GM21717 (cell line): ENCODE results near the gene SGPL1.
"Not testable (repeated sequence)": the region's sequence is repeated elsewhere in the genome, so short reads cannot be mapped to it uniquely, and the experiment has no call there.

Source experiments
- ATAC-seq: cut with Tn5 transposase; IDR thresholded peaks from one replicate; pipeline ENCODE4 v1.9.1; 2021; ENCODE audit warnings: mild to moderate bottlenecking, moderate library complexity; ENCODE audit not compliant: unreplicated experiment

The SGPL1 gene

GRCh38 chr10:70837660-70838059, 21.9 kb downstream of the SGPL1 start:
- no peak for ATAC-seq

GRCh38 chr10:70838270-70838805, 22.6 kb downstream of the SGPL1 start:
- no peak for ATAC-seq

DNA sequence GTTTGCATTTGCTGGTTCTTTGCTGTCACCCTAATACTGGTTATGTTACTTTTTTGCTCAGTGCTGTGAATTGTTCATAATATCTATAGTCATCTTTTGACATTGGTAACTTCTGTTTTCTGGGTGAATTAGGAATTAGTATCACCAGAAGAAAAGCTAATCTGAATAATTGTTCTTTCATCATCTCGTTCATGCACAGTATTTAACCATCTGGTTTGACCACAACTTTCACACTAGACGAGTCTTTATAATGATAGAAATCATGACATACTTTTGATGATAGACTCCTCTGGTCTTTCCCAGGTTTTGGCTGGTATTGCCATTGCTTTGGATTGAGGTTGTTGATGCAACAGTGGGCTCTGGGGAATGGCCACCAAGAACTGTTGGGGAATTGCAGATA, 25.1 kb downstream of the SGPL1 start:
- no peak for ATAC-seq

GRCh38 chr10:70843333-70843732, 27.6 kb downstream of the SGPL1 start:
- ATAC-seq, result no peak

- no peak for ATAC-seq
These were observed 28.2 kb downstream of the SGPL1 start for GRCh38 chr10:70843776-70844489.

DNA sequence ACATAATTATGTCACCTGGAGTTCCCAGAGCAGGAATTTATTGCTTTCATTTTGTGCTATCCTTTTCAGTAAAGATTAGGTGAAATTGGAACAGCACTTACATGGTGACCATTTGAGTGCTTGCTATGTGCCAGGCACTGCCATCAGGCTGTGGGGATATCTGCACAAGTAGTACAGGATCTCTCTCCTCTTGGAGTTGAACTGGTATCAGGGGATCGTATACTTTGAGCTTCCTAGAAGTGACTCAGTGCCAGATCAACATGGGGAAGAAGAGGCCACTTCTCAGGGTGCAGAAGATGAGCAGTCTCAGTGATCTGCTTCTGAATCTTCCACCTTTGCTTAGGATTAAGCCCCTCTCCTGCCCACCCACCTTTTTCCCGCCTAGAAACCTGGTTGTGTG, 29.5 kb downstream of the SGPL1 start:
- ATAC-seq, result no peak

GRCh38 chr10:70845816-70846215, 30.1 kb downstream of the SGPL1 start:
- no peak for ATAC-seq

DNA sequence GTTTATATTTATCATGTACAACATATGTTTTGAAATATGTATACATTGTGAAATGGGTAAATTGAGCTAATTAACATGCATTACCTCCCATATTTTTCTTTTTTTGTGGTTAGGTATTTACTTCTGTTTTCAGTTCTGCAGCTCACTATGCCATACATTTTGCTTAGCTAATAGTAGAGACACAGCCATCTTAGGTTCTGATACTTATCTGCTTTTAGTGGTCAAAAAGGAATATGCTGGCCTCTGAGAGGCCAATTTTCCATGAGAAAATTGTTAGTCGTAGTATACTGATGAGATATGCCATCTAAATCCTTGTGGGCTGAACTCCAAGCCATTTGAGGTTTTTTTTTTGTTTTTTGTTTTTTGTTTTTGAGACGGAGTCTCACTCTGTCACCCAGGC, 31.0 kb downstream of the SGPL1 start:
- no peak for ATAC-seq

DNA sequence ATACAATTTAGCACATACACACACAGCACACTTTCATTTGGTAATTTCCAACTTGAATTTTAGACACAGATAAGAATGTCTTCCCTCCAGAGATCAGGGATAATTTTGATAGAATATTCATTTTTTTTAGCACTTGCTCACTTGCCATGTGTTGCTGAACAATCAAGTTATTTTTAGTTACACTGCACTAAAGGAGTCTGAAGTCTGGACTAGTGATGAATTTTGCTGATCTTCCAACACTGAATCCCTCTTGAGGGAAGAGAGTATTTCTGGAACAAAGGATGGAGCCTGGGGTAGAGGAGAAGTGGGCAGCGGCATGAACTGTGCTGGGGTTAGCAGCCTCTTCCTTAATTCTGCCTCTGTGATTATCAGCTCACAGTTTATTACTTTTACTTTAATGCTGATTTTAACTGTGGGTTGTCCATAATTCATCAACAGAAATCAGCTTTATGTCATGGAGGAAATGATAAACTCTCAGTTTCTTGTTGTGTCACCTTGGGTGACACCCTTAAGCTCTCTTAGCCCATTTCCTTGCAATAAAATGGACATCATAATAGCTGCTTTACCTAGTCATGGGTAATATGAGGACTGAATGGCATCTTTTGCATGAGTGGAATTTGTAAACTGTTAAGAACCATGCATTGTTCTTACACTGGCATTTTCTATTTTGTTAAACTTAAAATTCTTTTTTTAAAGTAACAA, 32.1 kb downstream of the SGPL1 start:
- ATAC-seq, result no peak

GRCh38 chr10:70849582-70850016, 33.9 kb downstream of the SGPL1 start:
- ATAC-seq, result no peak

GRCh38 chr10:70850097-70850496, 34.3 kb downstream of the SGPL1 start:
- ATAC-seq, result no peak

- no peak for ATAC-seq
These were observed 36.1 kb downstream of the SGPL1 start for GRCh38 chr10:70851597-70852475.

DNA sequence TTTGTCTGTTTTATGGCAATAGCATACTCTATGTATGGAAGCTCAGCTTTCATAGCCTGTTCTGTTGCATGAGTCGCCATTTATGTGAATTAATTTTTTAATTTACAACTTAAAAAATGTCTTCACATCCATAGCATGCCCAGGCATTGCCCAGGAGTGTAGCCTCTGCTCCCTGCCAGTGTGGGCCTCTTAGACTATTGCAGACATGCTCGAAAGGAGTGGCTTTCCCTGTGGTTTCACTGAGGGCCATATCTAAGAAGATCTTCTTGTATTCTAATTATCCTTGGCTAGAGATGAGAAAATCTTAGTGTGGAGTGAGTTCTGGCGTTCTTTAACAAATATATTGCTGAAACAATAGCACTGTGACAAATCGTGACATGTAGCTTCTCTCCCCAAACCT, 37.3 kb downstream of the SGPL1 start:
- ATAC-seq, result no peak

GRCh38 chr10:70853457-70853856, 37.7 kb downstream of the SGPL1 start:
- no peak for ATAC-seq

DNA sequence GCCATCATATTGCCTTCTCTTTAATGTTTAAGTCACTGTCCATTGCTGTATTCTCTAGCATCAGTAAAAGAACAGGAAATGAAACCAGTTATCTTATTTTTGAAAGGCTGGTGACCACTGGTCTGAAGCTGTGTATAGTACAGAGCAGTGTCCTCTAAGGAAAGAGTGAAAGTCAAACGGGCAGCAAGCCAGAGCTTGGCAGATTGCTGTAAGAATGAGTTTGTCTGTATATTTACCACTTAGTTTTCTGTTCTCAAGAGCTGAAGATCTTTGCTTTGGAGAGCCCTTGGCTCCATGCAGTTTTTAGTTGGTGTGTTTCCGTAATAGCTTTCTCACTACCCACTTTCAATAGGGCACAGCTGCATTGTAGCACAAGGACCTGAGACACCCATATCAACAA, 40.7 kb downstream of the SGPL1 start:
- ATAC-seq, result no peak

DNA sequence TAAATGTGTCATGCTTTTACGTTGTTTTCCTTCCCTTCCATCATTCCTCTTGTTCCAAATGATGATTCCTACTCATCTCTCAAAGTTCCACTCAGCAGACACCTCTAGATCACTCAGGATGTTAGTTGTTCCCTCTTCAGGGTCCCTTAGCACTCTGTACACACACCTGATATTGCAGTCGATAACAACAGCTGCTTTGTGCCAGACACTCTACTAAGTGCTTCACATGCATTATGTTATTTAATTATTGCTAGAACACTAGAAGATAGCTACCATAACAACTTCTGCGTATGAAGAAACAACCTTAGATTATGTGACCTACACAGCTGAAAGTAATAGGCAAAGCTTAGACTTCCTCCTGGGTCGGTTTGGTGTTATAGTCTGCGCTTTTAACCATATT, 43.0 kb downstream of the SGPL1 start:
- no peak for ATAC-seq

GRCh38 chr10:70861495-70862197, 45.9 kb downstream of the SGPL1 start:
- not testable (repeated sequence) for ATAC-seq

DNA sequence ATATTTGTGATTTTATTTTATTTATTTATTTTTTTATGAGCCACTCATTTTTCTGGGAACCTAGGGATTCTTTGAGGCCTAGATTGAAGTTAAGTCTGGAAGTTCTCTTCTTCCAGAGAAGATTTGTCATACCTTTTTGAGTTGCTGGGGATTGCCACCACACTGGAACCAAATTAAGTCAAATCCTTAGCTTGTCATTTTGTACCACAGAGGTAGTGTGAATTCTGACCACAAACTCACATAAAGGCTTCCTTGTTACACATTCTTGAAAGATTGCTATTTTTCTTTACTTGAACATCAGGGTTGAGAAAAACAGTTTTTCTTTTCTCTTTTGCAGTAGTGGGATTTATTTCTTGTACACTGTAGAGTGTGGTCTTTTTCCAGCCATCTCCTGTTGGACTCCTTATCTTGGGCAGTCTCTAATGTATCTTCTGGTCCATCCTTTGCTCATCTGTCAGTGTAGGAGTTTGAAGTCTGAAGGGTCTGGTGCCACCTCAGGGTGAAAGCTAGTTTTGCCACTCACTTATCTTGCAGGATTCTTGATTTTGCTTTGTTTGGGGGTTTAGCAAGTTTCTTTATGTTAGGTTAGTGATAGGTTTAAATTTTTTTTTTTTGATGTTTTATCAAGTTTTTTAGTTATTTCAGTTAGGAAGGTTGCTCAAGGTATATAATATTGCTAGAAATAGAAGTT, 47.9 kb downstream of the SGPL1 start:
- no peak for ATAC-seq

DNA sequence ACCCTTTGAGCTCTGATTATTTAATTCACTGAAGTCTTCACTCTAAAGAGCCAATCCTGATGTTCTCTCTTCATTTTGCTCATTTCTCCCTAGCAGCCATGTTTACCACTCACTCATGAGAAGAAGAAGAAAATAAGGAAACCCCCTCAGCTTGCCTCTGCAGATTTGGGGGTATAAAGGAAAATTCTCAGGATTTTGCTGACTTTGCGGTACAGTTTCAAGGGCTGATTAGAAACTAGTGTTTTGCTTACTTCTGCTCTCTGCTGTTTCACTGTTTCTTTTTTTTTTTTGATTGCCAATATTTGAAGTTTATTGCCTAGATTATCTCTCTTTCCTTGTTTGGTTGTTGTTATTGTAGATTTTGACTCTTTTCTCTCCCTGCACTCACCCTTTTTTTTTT, 49.2 kb downstream of the SGPL1 start:
- ATAC-seq, result no peak

DNA sequence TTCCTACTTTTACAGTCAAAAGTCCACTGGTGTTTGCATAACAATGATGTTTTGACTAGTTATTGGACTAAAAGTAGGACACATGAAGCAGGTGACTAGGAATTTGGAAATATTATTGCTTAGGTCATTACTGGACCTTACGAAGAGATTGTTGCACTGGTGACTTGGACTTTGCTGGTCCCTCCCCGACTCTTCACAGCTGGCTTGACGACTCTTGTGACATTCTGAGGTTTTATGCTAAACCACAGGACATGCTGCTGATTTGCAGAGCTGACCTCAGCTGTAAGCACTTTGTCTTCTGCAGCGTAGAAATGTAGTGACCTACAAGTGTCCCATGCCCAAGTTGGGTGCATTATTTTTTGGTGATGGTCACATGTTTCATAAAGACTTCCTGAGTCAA, 50.7 kb downstream of the SGPL1 start:
- no peak for ATAC-seq
